Renal cortical epithelial cell (primary cell): ENCODE measurements around the gene GRIFIN. TPM values are rescaled to one million over a fixed set of nuclear protein-coding genes. Genes with fewer than 3 reads are reported as not detected.

Experiments used
- DNase-seq: peaks from one replicate; pipeline ENCODE4 v3.0.0-alpha.2; 2011; ENCODE audit warnings: low read depth
- total RNA-seq: library from RNA; depleted of rRNA; stranded (reverse); fragments of >200 nt; gene quantifications from 2 replicates; pipeline ENCODE4 v1.2.3, GENCODE V29; 2014

GRIFIN gene
- total RNA-seq: not detected in 2 replicates

- no peak for DNase-seq
Measured at GRCh38 chr7:2476298-2476697, at the start of gene GRIFIN. GRIFIN (minus strand) TSS chr7:2476398; CDS start chr7:2476383, 15 bp downstream.

- DNase-seq: no peak
Measured at GRCh38 chr7:2524808-2525657, 48.8 kb upstream of the GRIFIN start.

GRCh38 chr7:2523941-2524807, 48.0 kb upstream of the GRIFIN start:
- DNase-seq: peak; percentile 46

- no peak for DNase-seq
Measured at GRCh38 chr7:2523461-2523936, 47.3 kb upstream of the GRIFIN start.

- DNase-seq: peak; percentile 79
Measured at GRCh38 chr7:2522780-2523433, 46.7 kb upstream of the GRIFIN start.

- peak; percentile 71 for DNase-seq
Measured at GRCh38 chr7:2521952-2522591, 45.9 kb upstream of the GRIFIN start.

- DNase-seq: no peak
Measured at GRCh38 chr7:2521341-2521745, 45.1 kb upstream of the GRIFIN start.

- DNase-seq: peak; percentile 30
Measured at GRCh38 chr7:2520761-2521290, 44.6 kb upstream of the GRIFIN start.

- DNase-seq: no peak
Measured at GRCh38 chr7:2520131-2520760, 44.0 kb upstream of the GRIFIN start.

- DNase-seq: peak; percentile 58
Measured at GRCh38 chr7:2519119-2519930, 43.1 kb upstream of the GRIFIN start, which contains the start of gene LFNG. LFNG (plus strand) TSS chr7:2519774; CDS start chr7:2519862, 88 bp downstream.

- DNase-seq: no peak
Measured at GRCh38 chr7:2518737-2519118, 42.5 kb upstream of the GRIFIN start.

- no peak for DNase-seq
Measured at GRCh38 chr7:2517678-2518507, 41.7 kb upstream of the GRIFIN start.

- peak; percentile 93 for DNase-seq
Measured at GRCh38 chr7:2517026-2517425, 40.8 kb upstream of the GRIFIN start.

- peak; percentile 90 for DNase-seq
Measured at GRCh38 chr7:2516194-2516555, 40.0 kb upstream of the GRIFIN start.

- peak; percentile 50 for DNase-seq
Measured at GRCh38 chr7:2515424-2516193, 39.4 kb upstream of the GRIFIN start.

GRCh38 chr7:2514473-2515423, 38.5 kb upstream of the GRIFIN start:
- no peak for DNase-seq

GRCh38 chr7:2513702-2514101, 37.5 kb upstream of the GRIFIN start:
- no peak for DNase-seq
